K562 (cell line): ENCODE measurements around the gene ZC3H7B. TPM values are rescaled to one million over a fixed set of nuclear protein-coding genes. Genes with fewer than 3 reads are reported as not detected.
A peak's percentile ranks its signal among the peaks of the same experiment; 100 is the strongest.

Source experiments
- BRF1 ChIP-seq: IDR thresholded peaks from 3 replicates; pipeline ENCODE4 v1.6.1; 2011; ENCODE audit warnings: borderline replicate concordance, mild to moderate bottlenecking; ENCODE audit not compliant: insufficient read length; ENCODE audit errors: extremely low read depth
- CC2D1A ChIP-seq: fragments of 450-650 bp; IDR thresholded peaks from 2 replicates; pipeline ENCODE4 v1.6.1; 2017; ENCODE audit warnings: mild to moderate bottlenecking
- ELF1 ChIP-seq: fragments of 200-800 bp; sonication (Bioruptor generic); IDR thresholded peaks from 2 replicates; pipeline ENCODE4 v1.6.1; 2016; ENCODE audit warnings: missing genetic modification characterization, missing compliant biosample characterization
- FOXK1 ChIP-seq: sonication (generic); formaldehyde crosslinking; IDR thresholded peaks from 2 replicates; pipeline ENCODE4 v1.8.0; 2022; ENCODE audit warnings: missing genetic modification reagents, mild to moderate bottlenecking, borderline replicate concordance
- HNRNPK ChIP-seq: fragments of 200-400 bp; formaldehyde crosslinking; IDR thresholded peaks from one replicate; pipeline ENCODE4 v1.6.1; 2018; ENCODE audit warnings: mild to moderate bottlenecking, low read depth, low read length; ENCODE audit not compliant: poor library complexity, severe bottlenecking
- HNRNPL ChIP-seq: fragments of 200-400 bp; formaldehyde crosslinking; IDR thresholded peaks from 2 replicates; pipeline ENCODE4 v1.6.1; 2017; ENCODE audit warnings: low read depth, mild to moderate bottlenecking, low read length
- KDM1A ChIP-seq, 2 experiments: fragments of 450-650 bp; IDR thresholded peaks; 2 replicates each; pipeline ENCODE4 v1.6.1; 2016; ENCODE audit warnings: mild to moderate bottlenecking in 2 of 2
- KDM2B ChIP-seq: fragments of 250-450 bp; sonication (Bioruptor Pico); IDR thresholded peaks from 2 replicates; pipeline ENCODE4 v1.8.0; 2021; ENCODE audit warnings: mild to moderate bottlenecking, moderate library complexity
- LARP7 ChIP-seq: fragments of 450-650 bp; IDR thresholded peaks from 2 replicates; pipeline ENCODE4 v1.6.1; 2016
- MTA3 ChIP-seq: fragments of 450-650 bp; formaldehyde crosslinking; IDR thresholded peaks from 2 replicates; pipeline ENCODE4 v1.6.1; 2017; ENCODE audit warnings: mild to moderate bottlenecking, borderline replicate concordance
- PHF20 ChIP-seq: fragments of 450-650 bp; IDR thresholded peaks from 2 replicates; pipeline ENCODE4 v1.6.1; 2018; ENCODE audit not compliant: partially characterized antibody
- RUNX1 ChIP-seq: sonication (generic); IDR thresholded peaks from 2 replicates; pipeline ENCODE4 v1.6.1; 2016; ENCODE audit warnings: antibody characterized with exemption, low read depth
- SMARCA4 ChIP-seq: fragments of 450-650 bp; IDR thresholded peaks from 2 replicates; pipeline ENCODE4 v1.6.1; 2016
- SRSF3 ChIP-seq: fragments of 200-400 bp; formaldehyde crosslinking; IDR thresholded peaks from 2 replicates; pipeline ENCODE4 v1.6.1; 2016; ENCODE audit warnings: mild to moderate bottlenecking, low read length, moderate library complexity; ENCODE audit not compliant: insufficient read depth
- WHSC1 ChIP-seq: IDR thresholded peaks from one replicate; pipeline ENCODE4 v1.6.1; 2012; ENCODE audit warnings: low read length, control low read depth, inconsistent platforms
- YY1 ChIP-seq, 3 experiments: IDR thresholded peaks; 2 replicates each; pipeline ENCODE4 v1.6.1; 2011; ENCODE audit warnings: low read length in 2 of 3, mild to moderate bottlenecking in 2 of 3, moderate library complexity in 2 of 3, borderline replicate concordance in 1 of 3, control low read depth in 1 of 3, low read depth in 1 of 3; ENCODE audit not compliant: insufficient read depth in 3 of 3, insufficient replicate concordance in 2 of 3, control insufficient read depth in 1 of 3, insufficient read length in 1 of 3; ENCODE audit errors: extremely low read depth in 1 of 3
- ZNF586 ChIP-seq: fragments of 450-650 bp; formaldehyde crosslinking; conservative IDR thresholded peaks from 2 replicates; pipeline ENCODE4 v1.4.0; 2020; ENCODE audit warnings: mild to moderate bottlenecking, moderate library complexity
- polyA plus RNA-seq, 8 experiments: library from polyadenylated mRNA; depleted of rRNA in 4 of 8; stranded (reverse) in 5 of 8; unstranded in 3 of 8; fragments of >200 nt; fragmentation: Nextera tagmentation in 2 of 8; fragmentation: Illumina TruSeq in 1 of 8; extraction: Ambion mirVana in 2 of 8; extraction: Trizol in 1 of 8; gene quantifications; 2 replicates each; pipeline versions ENCODE4 v1.2.1 to v1.2.3, GENCODE V29; 2011 to 2014; ENCODE audit warnings: inconsistent platforms in 1 of 8, missing spikeins in 1 of 8
- total RNA-seq, 7 experiments: library from RNA; depleted of rRNA in 6 of 7; stranded (reverse); fragments of >200 nt in 6 of 7; fragmentation: Illumina TruSeq in 2 of 7; extraction: Trizol in 2 of 7; gene quantifications; 2 replicates each; pipeline versions ENCODE4 v1.2.1 to v1.2.3, GENCODE V29; 2011 to 2021; ENCODE audit warnings: low replicate concordance in 1 of 7
- TF ChIP-seq, protein P1 (sequence below), 2 experiments: fragments of 150-350 bp in 1 of 2; IDR thresholded peaks; 2 replicates each; pipeline ENCODE4 v1.6.1; 2012 to 2016; ENCODE audit warnings: low read depth in 2 of 2, low read length in 2 of 2, mild to moderate bottlenecking in 1 of 2, moderate library complexity in 1 of 2
- TF ChIP-seq, protein P2 (sequence below): sonication (generic); formaldehyde crosslinking; IDR thresholded peaks from 2 replicates; pipeline ENCODE4 v1.8.0; 2022; ENCODE audit warnings: mild to moderate bottlenecking, missing genetic modification reagents
- TF ChIP-seq, protein P3 (sequence below): fragments of 250-450 bp; sonication (Bioruptor Pico); IDR thresholded peaks from 2 replicates; pipeline ENCODE4 v1.8.0; 2022; ENCODE audit warnings: inconsistent platforms
- TF ChIP-seq, protein P4 (sequence below): fragments of 450-650 bp; formaldehyde crosslinking; IDR thresholded peaks from 2 replicates; pipeline ENCODE4 v1.4.0; 2020; ENCODE audit warnings: mild to moderate bottlenecking, mixed read lengths

ZC3H7B gene
- total and polyA plus RNA-seq, 9 of the 15 experiments (the other 6 are each of a cell fraction or from before 2014, with no cell fraction given) = 0.07 to 49.8 (median 26.8) TPM

DNA sequence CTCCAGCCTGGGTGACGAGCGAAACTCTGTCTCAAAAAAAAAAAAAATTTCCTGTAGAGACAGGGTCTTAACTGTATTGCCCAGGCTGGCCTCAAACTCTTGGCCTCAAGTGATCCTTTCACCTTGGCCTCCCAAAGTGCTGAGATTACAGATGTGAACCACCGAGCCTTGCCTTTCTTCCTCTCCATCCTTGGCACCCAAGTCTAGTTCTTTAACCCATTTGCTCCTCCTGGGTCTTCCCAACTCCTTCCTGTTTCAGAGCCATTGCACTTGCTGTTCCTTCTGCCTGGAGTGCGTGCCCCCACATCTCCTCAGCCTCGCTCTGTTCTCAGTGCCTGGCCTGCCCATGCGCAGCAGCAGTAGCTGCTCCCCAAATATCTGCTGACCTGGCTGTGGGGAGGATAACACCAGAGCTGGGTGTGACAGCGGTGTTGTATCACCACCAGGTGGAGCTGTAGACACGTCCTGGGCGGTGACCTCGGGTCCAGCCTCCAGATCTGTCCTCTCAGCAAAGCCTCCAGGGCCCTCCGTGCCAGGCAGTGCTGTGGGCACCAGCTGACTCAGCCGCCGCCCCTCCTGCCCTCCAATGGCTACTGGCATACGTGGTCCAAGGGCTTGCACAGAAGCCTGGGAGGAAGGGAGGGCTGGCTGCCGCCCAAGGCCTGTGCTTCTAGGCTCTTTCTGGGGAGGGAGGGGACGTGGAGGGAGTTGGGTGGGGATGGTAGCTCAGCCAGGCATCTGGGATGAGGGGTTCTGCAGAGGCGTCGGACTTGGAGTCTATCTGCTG lies 102.4 kb downstream of the ZC3H7B start (continued):
- TF ChIP-seq, protein P1, sequence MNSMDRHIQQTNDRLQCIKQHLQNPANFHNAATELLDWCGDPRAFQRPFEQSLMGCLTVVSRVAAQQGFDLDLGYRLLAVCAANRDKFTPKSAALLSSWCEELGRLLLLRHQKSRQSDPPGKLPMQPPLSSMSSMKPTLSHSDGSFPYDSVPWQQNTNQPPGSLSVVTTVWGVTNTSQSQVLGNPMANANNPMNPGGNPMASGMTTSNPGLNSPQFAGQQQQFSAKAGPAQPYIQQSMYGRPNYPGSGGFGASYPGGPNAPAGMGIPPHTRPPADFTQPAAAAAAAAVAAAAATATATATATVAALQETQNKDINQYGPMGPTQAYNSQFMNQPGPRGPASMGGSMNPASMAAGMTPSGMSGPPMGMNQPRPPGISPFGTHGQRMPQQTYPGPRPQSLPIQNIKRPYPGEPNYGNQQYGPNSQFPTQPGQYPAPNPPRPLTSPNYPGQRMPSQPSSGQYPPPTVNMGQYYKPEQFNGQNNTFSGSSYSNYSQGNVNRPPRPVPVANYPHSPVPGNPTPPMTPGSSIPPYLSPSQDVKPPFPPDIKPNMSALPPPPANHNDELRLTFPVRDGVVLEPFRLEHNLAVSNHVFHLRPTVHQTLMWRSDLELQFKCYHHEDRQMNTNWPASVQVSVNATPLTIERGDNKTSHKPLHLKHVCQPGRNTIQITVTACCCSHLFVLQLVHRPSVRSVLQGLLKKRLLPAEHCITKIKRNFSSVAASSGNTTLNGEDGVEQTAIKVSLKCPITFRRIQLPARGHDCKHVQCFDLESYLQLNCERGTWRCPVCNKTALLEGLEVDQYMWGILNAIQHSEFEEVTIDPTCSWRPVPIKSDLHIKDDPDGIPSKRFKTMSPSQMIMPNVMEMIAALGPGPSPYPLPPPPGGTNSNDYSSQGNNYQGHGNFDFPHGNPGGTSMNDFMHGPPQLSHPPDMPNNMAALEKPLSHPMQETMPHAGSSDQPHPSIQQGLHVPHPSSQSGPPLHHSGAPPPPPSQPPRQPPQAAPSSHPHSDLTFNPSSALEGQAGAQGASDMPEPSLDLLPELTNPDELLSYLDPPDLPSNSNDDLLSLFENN (IDR thresholded peaks at IDR 0.05; ENCODE audit: low read depth in 2 of 2, low read length in 2 of 2) = no peak
- TF ChIP-seq WHSC1 (no peak), PHF20 (no peak), FOXK1 (CRISPR knock-in tag) (no peak), HNRNPL (0 out of 2 replicates have a peak, but pooled peaks have one; percentile 45), BRF1 (no peak), MTA3 (peak; percentile 57; the same call in 1 of the 2 replicates), SRSF3 (no peak), CC2D1A (peak; percentile 54; the same call in 1 of the 2 replicates), YY1 (IDR thresholded peaks at IDR 0.05; ENCODE audit: borderline replicate concordance in 1 of 3, control insufficient read depth in 1 of 3, extremely low read depth in 1 of 3, insufficient read depth in 3 of 3, insufficient read length in 1 of 3, insufficient replicate concordance in 2 of 3, low read depth in 1 of 3, low read length in 2 of 3) (peak in 1 of 3 experiments; percentile 31), ZNF586 (CRISPR knock-in tag) (no peak), RUNX1 (no peak), KDM1A (IDR thresholded peaks at IDR 0.05) (no peak), SMARCA4 (no peak), HNRNPK (no peak), ELF1 (no peak), KDM2B (CRISPR knock-in tag) (no peak), LARP7 (no peak)
- TF ChIP-seq, protein P2, sequence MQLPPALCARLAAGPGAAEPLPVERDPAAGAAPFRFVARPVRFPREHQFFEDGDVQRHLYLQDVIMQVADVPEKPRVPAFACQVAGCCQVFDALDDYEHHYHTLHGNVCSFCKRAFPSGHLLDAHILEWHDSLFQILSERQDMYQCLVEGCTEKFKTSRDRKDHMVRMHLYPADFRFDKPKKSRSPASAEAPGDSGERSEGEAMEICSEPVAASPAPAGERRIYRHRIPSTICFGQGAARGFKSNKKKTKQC (CRISPR knock-in tag) = no peak
- TF ChIP-seq, protein P3, sequence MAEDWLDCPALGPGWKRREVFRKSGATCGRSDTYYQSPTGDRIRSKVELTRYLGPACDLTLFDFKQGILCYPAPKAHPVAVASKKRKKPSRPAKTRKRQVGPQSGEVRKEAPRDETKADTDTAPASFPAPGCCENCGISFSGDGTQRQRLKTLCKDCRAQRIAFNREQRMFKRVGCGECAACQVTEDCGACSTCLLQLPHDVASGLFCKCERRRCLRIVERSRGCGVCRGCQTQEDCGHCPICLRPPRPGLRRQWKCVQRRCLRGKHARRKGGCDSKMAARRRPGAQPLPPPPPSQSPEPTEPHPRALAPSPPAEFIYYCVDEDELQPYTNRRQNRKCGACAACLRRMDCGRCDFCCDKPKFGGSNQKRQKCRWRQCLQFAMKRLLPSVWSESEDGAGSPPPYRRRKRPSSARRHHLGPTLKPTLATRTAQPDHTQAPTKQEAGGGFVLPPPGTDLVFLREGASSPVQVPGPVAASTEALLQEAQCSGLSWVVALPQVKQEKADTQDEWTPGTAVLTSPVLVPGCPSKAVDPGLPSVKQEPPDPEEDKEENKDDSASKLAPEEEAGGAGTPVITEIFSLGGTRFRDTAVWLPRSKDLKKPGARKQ (CRISPR knock-in tag) = no peak
- TF ChIP-seq, protein P4, sequence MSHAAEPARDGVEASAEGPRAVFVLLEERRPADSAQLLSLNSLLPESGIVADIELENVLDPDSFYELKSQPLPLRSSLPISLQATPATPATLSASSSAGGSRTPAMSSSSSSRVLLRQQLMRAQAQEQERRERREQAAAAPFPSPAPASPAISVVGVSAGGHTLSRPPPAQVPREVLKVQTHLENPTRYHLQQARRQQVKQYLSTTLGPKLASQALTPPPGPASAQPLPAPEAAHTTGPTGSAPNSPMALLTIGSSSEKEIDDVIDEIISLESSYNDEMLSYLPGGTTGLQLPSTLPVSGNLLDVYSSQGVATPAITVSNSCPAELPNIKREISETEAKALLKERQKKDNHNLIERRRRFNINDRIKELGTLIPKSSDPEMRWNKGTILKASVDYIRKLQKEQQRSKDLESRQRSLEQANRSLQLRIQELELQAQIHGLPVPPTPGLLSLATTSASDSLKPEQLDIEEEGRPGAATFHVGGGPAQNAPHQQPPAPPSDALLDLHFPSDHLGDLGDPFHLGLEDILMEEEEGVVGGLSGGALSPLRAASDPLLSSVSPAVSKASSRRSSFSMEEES (CRISPR knock-in tag) = no peak
